CD1c-positive myeloid dendritic cell (primary cell): ENCODE results near the gene LIX1L.
A peak's percentile ranks its signal among the peaks of the same experiment; 100 is the strongest.

Experiments
- DNase-seq: peaks from one replicate; pipeline ENCODE4 v3.0.0-alpha.2; 2016; ENCODE audit errors: extremely low spot score

The LIX1L gene

DNA sequence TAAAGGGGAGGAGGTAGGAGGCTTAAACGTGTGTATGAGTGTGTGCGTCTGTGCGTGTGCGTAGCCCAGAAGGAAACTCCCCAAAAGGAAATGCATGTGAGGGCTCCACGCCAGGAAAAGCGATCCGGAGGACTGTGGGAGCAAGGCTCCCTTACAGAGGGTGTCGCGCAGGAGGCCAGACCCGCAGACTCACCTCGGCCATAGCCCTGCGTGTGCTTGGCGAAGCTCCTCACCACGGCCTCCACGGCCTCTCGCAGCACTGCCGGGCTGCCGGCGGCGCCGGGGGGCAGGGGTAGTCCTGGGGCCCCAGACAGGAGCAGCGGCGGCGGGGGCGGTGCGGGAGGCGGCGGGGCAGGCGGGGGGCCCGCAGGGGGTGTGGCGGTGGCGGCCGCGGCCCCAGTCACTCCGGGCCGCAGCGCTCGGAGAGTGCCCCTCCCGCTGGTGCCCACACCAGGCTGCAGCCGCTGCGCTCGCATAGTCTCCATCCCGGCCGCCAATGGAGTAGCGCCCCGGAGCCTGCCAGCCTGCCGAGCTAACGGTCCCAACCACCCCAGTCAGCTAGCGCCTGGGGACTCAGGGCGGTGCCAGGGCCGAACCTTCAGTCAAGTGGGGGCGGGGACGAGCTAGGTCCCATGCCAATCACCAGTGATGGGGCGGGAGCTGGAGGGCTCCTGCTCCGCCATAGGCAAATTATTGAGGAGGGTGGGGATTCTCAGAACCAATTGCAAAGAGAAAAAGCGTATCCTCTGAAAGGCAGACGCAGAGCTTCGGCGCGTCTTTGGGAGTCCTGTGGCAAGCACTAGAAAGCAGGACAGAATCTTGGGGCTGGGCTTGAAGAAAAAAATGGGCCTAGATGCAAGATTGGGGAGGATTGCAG lies at the start of gene LIX1L:
Gene LIX1L (minus strand): TSS at position 575 of the 877 bp plus-strand sequence. CDS start 90 bp downstream, at position 485.
- DNase-seq, result peak; percentile 98

DNA sequence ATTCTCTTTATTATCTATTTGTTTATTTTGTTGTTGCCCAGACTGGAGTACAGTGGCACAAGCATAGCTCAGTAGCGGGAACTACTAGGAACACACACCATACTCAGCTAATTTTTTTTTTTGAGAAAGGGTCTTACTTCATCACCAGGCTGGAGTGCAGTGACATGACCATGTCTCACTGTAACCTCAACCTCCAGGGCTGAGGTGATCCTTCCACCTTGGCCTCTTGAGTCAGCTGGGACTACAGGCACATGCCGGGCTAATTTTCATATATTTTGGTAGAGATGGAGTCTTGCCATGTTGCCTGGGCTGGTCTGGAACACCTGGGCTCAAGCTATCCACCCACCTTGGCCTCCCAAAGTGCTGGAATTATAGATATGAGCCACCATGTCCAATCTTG lies 43.9 kb upstream of the LIX1L start:
- no peak for DNase-seq

- DNase-seq, result peak; percentile 61
Measured at GRCh38 chr1:145999321-146000024, 41.7 kb upstream of the LIX1L start.

- DNase-seq, result no peak
Measured at GRCh38 chr1:145997718-145998023, 39.9 kb upstream of the LIX1L start.

DNA sequence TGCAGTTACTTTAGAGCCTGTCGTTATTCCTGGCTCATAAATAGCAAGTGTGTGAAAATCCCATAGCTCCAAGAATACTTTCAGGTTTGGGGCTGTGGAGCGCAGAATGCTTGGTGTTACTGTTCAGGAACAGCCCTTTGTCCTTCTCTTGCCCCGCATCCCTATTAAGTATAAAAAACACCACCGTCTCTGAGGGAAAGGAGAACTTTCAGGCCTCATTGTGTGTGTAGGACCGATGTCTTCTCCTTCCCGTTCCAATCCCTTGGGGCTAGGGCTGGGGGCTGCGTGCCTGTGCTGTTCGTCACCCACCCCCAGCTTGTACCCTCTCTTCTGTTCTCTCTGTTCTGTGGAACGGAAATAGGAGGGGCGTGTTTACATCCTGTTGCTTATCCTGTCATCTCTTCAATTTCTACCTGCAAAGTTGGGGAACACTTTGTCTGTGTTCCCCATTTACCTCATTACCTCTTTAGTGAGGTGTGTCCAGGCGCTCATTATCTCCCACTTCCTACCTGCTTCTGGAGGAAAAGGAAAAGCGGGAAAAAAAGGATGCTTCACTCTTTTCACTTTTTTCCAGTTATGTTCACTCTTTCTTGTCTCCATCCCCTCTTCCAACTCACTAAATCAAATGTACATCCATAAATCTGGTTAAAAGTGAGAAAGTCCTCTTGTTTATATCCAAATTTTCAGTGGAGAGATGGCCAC lies 39.4 kb upstream of the LIX1L start:
- peak; percentile 65 for DNase-seq

- DNase-seq, result peak; percentile 97
Measured at GRCh38 chr1:145996433-145997015, 38.7 kb upstream of the LIX1L start, which contains the start of gene TXNIP. TXNIP (minus strand) TSS chr1:145996579; CDS start chr1:145996266, 313 bp downstream.

- no peak for DNase-seq
Measured at GRCh38 chr1:145995964-145996432, 38.2 kb upstream of the LIX1L start.

GRCh38 chr1:145995148-145995881 lies 37.5 kb upstream of the LIX1L start:
- DNase-seq, result no peak

DNA sequence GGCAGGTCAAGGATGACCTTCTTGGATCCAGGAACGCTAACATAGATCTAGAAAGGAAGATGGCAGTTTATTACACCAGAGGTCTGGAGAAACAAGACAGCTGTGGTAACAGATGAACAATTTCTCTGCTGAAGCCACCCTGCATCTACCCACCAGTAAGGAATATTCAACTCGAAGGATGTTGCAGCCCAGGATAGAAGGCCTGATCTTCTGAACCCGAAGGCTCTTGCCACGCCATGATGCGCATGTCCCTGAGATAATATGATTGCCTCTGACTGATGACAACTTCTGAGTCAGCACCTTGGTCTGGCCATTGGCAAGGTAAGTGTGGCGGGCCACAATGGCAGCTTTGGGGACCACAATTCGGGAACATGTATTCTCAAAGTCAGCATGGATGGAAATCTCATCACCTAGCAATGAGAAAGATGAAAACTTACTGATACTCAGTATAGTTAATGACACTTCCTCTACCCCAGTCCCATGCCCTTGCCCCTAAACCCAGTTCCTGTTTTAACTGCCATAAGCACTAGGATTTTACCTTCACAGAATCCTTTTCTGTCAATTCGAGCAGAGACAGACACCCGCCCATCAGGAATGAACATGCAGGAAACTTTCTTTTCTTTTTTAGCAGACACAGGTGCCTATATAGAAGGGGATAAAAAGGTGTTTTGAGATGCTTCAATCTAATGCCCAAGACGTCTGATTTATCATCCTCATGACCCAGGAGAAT lies 36.7 kb upstream of the LIX1L start:
- DNase-seq, result no peak

- peak; percentile 24 for DNase-seq
Measured at GRCh38 chr1:145993618-145994390, 36.0 kb upstream of the LIX1L start.

GRCh38 chr1:145992958-145993617 lies 35.3 kb upstream of the LIX1L start:
- peak; percentile 31 for DNase-seq

- no peak for DNase-seq
Measured at GRCh38 chr1:145992502-145992936, 34.7 kb upstream of the LIX1L start.

- DNase-seq, result peak; percentile 45
Measured at GRCh38 chr1:145991735-145992412, 34.1 kb upstream of the LIX1L start.

DNA sequence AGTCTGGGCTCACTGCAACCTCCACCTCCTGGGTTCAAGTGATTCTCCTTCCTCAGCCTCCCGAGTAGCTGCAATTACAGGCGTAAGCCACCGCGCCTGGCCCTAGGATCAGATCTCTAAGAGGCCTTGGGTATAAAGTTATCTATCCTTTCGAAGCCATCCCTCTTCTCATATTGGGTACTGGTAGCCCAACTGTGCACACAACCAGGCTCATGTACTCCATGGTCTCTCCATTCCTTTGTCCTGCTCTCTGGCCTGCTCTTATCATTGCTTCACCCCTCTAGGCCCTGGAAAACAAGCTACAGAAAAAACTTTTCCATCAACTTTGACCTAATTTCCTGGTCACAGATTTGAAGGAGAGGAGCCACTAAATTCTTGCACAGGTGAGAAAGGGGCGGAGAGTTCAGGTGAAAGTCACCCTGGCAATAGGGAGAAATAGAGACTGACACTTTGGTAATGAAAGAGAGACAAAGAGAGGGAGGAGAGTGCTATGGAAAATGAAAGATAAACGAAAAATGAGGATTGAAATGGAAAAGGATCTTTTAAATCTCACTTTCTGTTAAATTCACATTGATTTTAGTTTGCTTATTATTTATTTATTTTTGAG lies 32.5 kb upstream of the LIX1L start:
- no peak for DNase-seq

DNA sequence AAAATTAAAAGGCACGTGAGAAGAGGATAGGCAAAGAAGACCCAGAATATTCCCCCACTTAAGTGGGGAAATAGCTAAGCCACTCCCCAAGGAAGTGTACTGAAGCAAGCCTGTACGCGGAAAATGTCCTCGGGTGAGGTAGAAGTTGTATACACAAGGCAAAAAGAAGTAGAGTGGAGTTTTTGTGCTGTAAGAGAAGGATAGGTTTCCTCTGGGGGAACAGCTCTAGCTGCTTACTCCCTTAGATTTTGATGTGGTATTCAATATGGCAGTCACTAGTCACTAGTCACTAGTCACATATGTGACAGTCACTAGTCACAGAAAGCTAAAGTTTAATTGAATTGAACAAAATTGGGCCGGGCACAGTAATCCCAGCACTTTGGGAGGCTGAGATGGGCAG lies 31.0 kb upstream of the LIX1L start:
- DNase-seq, result no peak

DNA sequence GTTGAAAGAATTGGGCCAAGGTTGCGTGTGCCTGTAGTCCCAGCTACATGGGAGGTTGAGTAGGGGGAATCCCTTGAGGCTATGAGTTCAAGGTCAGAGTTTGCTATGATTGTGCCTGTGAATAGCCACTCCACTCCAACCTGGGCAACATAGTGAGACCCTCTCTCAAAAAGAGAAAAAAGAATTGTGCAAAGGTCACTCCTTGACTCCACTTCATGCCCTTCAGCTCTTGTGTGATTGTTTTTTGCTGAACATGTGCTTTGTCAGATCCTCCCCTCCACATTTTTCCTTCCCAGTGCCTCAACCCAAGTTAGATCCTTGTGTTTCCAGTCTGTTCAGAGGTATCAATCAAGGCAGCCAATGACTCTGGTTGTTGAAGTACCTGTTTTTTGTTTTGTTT lies 30.1 kb upstream of the LIX1L start:
- DNase-seq, result no peak

GRCh38 chr1:145986551-145986950 lies 28.7 kb upstream of the LIX1L start:
- no peak for DNase-seq
